K562 (cell line): ENCODE measurements around the gene SYCP2. TPM values are rescaled to one million over a fixed set of nuclear protein-coding genes. Genes with fewer than 3 reads are reported as not detected.

Source experiments
- ATAC-seq: fragments of 200-7000 bp; cut with Tn5 transposase; 3 replicates; pipeline ENCODE4 v1.9.1; 2020; ENCODE audit warnings: moderate library complexity
- BruUV-seq: library from RNA; stranded (reverse); fragments of 400-500 nt; replicated peaks from 2 replicates; lab custom pipeline; 2021; lab: Mats Ljungman, UMichigan
- CTCF ChIA-PET: fragments of 300-600 bp; formaldehyde crosslinking; extraction: SDS; loops from one replicate; lab custom pipeline; 2021; ENCODE audit warnings: low intra/inter-chr PET ratio; lab: Yijun Ruan, JAX
- POLR2A ChIA-PET: fragments of 300-600, 350-650 bp; sonication (Branson Sonifier 250); formaldehyde crosslinking; extraction: SDS; loops from one replicate; lab custom pipeline; 2021; ENCODE audit warnings: antibody characterized with exemption, inconsistent platforms; lab: Yijun Ruan, JAX
- DNase-seq, 4 experiments: peaks; one replicate each; pipeline versions ENCODE4 v3.0.0 to v3.0.0-alpha.2; 2011 to 2018; ENCODE audit warnings: low spot score in 3 of 4, mixed read lengths in 3 of 4; ENCODE audit errors: extremely low read depth in 1 of 4
- FAIRE-seq: peaks from 2 replicates; lab custom pipeline; 2011; peaks lifted over from hg19 to GRCh38; lab: Jason Lieb, UNC
- H2AFZ ChIP-seq: 2 replicates; pipeline ENCODE4 v1.6.0; 2011; ENCODE audit warnings: low read depth, low read length, control low read depth, inconsistent platforms
- H3K27ac ChIP-seq: fragments of 200-600 bp; 3 replicates; pipeline ENCODE4 v1.8.0; 2011; ENCODE audit warnings: low read depth, mild to moderate bottlenecking, control low read depth, inconsistent platforms, low read length, moderate library complexity, mixed read lengths; ENCODE audit errors: extremely low read depth
- H3K27me3 ChIP-seq, 2 experiments: fragments of 300-600 bp in 1 of 2; 2 replicates in 1 of 2; 3 replicates in 1 of 2; pipeline versions ENCODE4 v1.6.0 to v1.8.0; 2011; ENCODE audit warnings: inconsistent platforms in 2 of 2, low read length in 2 of 2, mild to moderate bottlenecking in 1 of 2, mixed read lengths in 1 of 2, moderate library complexity in 1 of 2; ENCODE audit not compliant: control insufficient read depth in 2 of 2, insufficient read depth in 2 of 2
- H3K36me3 ChIP-seq: fragments of 300-600 bp; 3 replicates; pipeline ENCODE4 v1.8.0; 2011; ENCODE audit warnings: mild to moderate bottlenecking, low read length, inconsistent platforms; ENCODE audit not compliant: control insufficient read depth, insufficient read depth
- H3K4me1 ChIP-seq, 2 experiments: fragments of 200-600 bp in 1 of 2; replicated peaks in 1 of 2; 2 replicates in 1 of 2; 3 replicates in 1 of 2; pipeline versions ENCODE4 v1.5.1 to v1.8.0; 2011; ENCODE audit warnings: inconsistent platforms in 2 of 2, low read length in 2 of 2, mild to moderate bottlenecking in 1 of 2, mixed read lengths in 1 of 2, moderate library complexity in 1 of 2; ENCODE audit not compliant: control insufficient read depth in 2 of 2, insufficient read depth in 2 of 2
- H3K4me2 ChIP-seq: 2 replicates; pipeline ENCODE4 v1.6.1; 2011; ENCODE audit warnings: low read length, control low read depth, inconsistent platforms, mixed read lengths; ENCODE audit not compliant: insufficient read depth
- H3K4me3 ChIP-seq: fragments of 200-600 bp; sonication (generic), shearing (Covaris generic); 2 replicates; pipeline ENCODE4 v1.5.1; 2016; ENCODE audit warnings: control low read depth, inconsistent platforms
- H3K79me2 ChIP-seq: fragments of 200-600 bp; 3 replicates; pipeline ENCODE4 v1.8.0; 2011; ENCODE audit warnings: low read length, inconsistent platforms; ENCODE audit not compliant: control insufficient read depth, insufficient read depth
- H3K9ac ChIP-seq, 2 experiments: 2 replicates each; pipeline versions ENCODE4 v1.6.0 to v1.6.1; 2011; ENCODE audit warnings: low read depth in 2 of 2, low read length in 2 of 2, control low read depth in 1 of 2, inconsistent platforms in 1 of 2, mild to moderate bottlenecking in 1 of 2, mixed read lengths in 1 of 2; ENCODE audit not compliant: insufficient read depth in 1 of 2
- H3K9me1 ChIP-seq: one replicate; pipeline ENCODE4 v1.6.0; 2011; ENCODE audit warnings: inconsistent platforms, mild to moderate bottlenecking, low read length, moderate library complexity; ENCODE audit not compliant: control insufficient read depth, insufficient read depth
- H3K9me3 ChIP-seq: replicated peaks from 2 replicates; pipeline ENCODE4 v1.5.1; 2011; ENCODE audit warnings: low read depth, low read length, inconsistent platforms; ENCODE audit not compliant: control insufficient read depth, insufficient read depth
- H4K20me1 ChIP-seq: replicated peaks from 2 replicates; pipeline ENCODE4 v1.6.1; 2011; ENCODE audit warnings: low read length, inconsistent platforms, mixed read lengths; ENCODE audit not compliant: control insufficient read depth, insufficient read depth
- BRCA1 ChIP-seq, 2 experiments: fragments of 450-650 bp in 1 of 2; sonication (generic) in 1 of 2; formaldehyde crosslinking in 1 of 2; IDR thresholded peaks; 2 replicates each; pipeline versions ENCODE4 v1.5.0 to v1.6.1; 2017 to 2020; ENCODE audit warnings: mild to moderate bottlenecking in 1 of 2, missing genetic modification reagents in 1 of 2
- CBFA2T2 ChIP-seq: fragments of 450-650 bp; conservative IDR thresholded peaks from 2 replicates; pipeline ENCODE4 v1.6.1; 2017; ENCODE audit warnings: mild to moderate bottlenecking
- ETV5 ChIP-seq: sonication (generic); formaldehyde crosslinking; IDR thresholded peaks from 2 replicates; pipeline ENCODE4 v1.4.0; 2020; ENCODE audit warnings: low read depth, mild to moderate bottlenecking, missing genetic modification reagents
- MCM5 ChIP-seq: fragments of 450-650 bp; IDR thresholded peaks from 2 replicates; pipeline ENCODE4 v1.6.1; 2016; ENCODE audit warnings: low read depth
- NFE2 ChIP-seq: IDR thresholded peaks from 2 replicates; pipeline ENCODE4 v1.6.1; 2014; ENCODE audit warnings: antibody characterized with exemption, low read depth
- NUFIP1 ChIP-seq: fragments of 450-650 bp; IDR thresholded peaks from 2 replicates; pipeline ENCODE4 v1.6.1; 2018; ENCODE audit not compliant: partially characterized antibody
- ZKSCAN1 ChIP-seq: fragments of 150-350 bp; IDR thresholded peaks from 2 replicates; pipeline ENCODE4 v1.6.1; 2016; ENCODE audit warnings: low read depth, low read length
- ZNF239 ChIP-seq: fragments of 250-450 bp; sonication (Bioruptor Pico); IDR thresholded peaks from 2 replicates; pipeline ENCODE4 v1.4.0; 2020; ENCODE audit warnings: mild to moderate bottlenecking
- WGBS: fragments of 100-300 bp; shearing (Covaris generic); methylation state at CpG from one replicate; pipeline ENCODE4 v1.1.6; 2016; ENCODE audit warnings: low coverage, mixed read lengths; ENCODE audit not compliant: insufficient coverage; ENCODE audit errors: missing lambda C conversion rate; 5-methylcytosine and 5-hydroxymethylcytosine counted together
- in situ Hi-C: fragments of 300-500 bp; cut with MboI; formaldehyde crosslinking; loops from 4 replicates; pipeline ENCODE4 v1.15.0; 2018; ENCODE audit warnings: inconsistent platforms, mixed read lengths
- intact Hi-C: fragments of 100-400 bp; cut with micrococcal nuclease; formaldehyde crosslinking; loops from 2 replicates; pipeline ENCODE4 v1.14.2; 2022
- polyA plus RNA-seq, 8 experiments: library from polyadenylated mRNA; depleted of rRNA in 4 of 8; stranded (reverse) in 5 of 8; unstranded in 3 of 8; fragments of >200 nt; fragmentation: Nextera tagmentation in 2 of 8; fragmentation: Illumina TruSeq in 1 of 8; extraction: Ambion mirVana in 2 of 8; extraction: Trizol in 1 of 8; gene quantifications; 2 replicates each; pipeline versions ENCODE4 v1.2.1 to v1.2.3, GENCODE V29; 2011 to 2014; ENCODE audit warnings: inconsistent platforms in 1 of 8, missing spikeins in 1 of 8
- total RNA-seq, 7 experiments: library from RNA; depleted of rRNA in 6 of 7; stranded (reverse); fragments of >200 nt in 6 of 7; fragmentation: Illumina TruSeq in 2 of 7; extraction: Trizol in 2 of 7; gene quantifications; 2 replicates each; pipeline versions ENCODE4 v1.2.1 to v1.2.3, GENCODE V29; 2011 to 2021; ENCODE audit warnings: low replicate concordance in 1 of 7
- TF ChIP-seq, protein P1 (sequence below): fragments of 450-650 bp; IDR thresholded peaks from 2 replicates; pipeline ENCODE4 v1.6.1; 2016; ENCODE audit warnings: antibody characterized with exemption
- TF ChIP-seq, protein P2 (sequence below): fragments of 450-650 bp; IDR thresholded peaks from 2 replicates; pipeline ENCODE4 v1.6.1; 2017; ENCODE audit warnings: mild to moderate bottlenecking, moderate library complexity
- TF ChIP-seq, protein P3 (sequence below): fragments of 450-650 bp; IDR thresholded peaks from 2 replicates; pipeline ENCODE4 v1.6.1; 2016; ENCODE audit warnings: missing biosample characterization, missing genetic modification characterization

The SYCP2 gene
- total and polyA plus RNA-seq, 9 of the 15 experiments (the other 6 are each of a cell fraction or from before 2014, with no cell fraction given) = 0.24 to 1.6 (median 0.67) TPM

DNA sequence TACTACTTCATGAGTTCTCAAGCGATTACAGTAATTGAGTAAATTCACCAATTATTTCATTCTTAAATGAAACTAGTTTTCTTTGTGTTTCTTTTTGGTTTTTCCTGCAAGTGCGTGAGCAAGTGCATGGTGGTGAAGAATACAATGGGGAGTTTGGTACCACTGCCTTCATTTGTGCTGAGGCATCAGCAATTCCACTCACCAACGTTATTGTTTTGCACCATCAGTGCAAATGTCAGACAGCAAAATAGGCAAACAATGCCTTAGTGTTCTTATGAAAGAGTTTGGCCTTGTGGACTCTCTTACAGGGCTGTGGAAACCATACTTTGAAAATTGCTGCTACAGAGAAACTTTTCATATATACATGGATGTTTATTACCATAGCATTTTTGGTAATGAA, 33.0 kb upstream of the SYCP2 start (continued):
- TF ChIP-seq, protein P1, sequence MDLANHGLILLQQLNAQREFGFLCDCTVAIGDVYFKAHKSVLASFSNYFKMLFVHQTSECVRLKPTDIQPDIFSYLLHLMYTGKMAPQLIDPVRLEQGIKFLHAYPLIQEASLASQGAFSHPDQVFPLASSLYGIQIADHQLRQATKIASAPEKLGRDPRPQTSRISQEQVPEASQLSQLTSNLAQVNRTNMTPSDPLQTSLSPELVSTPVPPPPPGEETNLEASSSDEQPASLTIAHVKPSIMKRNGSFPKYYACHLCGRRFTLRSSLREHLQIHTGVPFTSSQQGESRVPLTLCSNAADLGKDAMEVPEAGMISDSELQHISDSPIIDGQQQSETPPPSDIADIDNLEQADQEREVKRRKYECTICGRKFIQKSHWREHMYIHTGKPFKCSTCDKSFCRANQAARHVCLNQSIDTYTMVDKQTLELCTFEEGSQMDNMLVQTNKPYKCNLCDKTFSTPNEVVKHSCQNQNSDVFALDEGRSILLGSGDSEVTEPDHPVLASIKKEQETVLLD = no peak
- TF ChIP-seq CBFA2T2 = no peak

DNA sequence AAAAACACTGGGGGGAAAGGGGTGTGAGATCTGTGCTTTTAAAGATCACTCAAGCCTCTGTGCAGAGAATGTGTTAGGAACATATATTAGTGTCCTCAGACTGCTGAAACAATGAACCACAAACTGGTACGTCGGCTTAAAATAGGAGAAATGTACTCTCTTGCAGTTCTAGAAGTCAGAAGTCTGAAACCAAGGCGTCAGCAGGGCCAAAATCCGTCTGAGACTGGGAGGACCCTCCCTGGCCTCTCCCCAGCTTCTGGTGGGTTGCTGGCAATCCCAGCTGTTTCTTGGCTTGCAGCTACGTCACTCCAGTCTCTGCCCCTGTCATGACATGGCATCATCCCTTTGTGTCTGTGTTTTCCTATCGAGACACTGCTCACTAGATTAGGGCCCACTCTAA, 28.7 kb upstream of the SYCP2 start:
- no peaks in the 10 kb centered on the region for H3K4me1 ChIP-seq
- no peak overlapping the region for H2AFZ ChIP-seq
- peaks cover 6 to 14% of the 10 kb centered on the region in 2 experiments; a peak in 3 of 5 replicates for H3K27me3 ChIP-seq
- no peak for ATAC-seq
- FAIRE-seq = no peak
- ChIA-PET CTCF (no interaction called here), POLR2A (no interaction called here)
- DNase-seq = no peak
- no peak overlapping the region for H3K27ac ChIP-seq
- no peaks in the 10 kb centered on the region for H3K79me2 ChIP-seq
- no peaks in the 10 kb centered on the region for H3K36me3 ChIP-seq
- H3K9me1 ChIP-seq = no peaks in the 10 kb centered on the region
- WGBS = 2% methylated on average over 6 of the region's 6 CpGs
- in situ Hi-C loops (no loop called here), intact Hi-C loops (no loop called here)
- no peak overlapping the region for H3K9ac ChIP-seq
- no TSS peak for BruUV-seq
- H4K20me1 ChIP-seq = no peaks in the 10 kb centered on the region
- H3K9me3 ChIP-seq = no peaks in the 10 kb centered on the region
- no peak overlapping the region for H3K4me3 ChIP-seq
- no peak overlapping the region for H3K4me2 ChIP-seq
- TF ChIP-seq BRCA1 (IDR thresholded peaks at IDR 0.05) = no peak
- TF ChIP-seq BRCA1 (CRISPR knock-in tag; IDR thresholded peaks at IDR 0.05) = no peak
- no peak for TF ChIP-seq NFE2
- no peak for TF ChIP-seq ZKSCAN1
- no peak for TF ChIP-seq ETV5 (CRISPR knock-in tag)
- TF ChIP-seq ZNF239 (CRISPR knock-in tag) = no peak
- TF ChIP-seq, protein P2, sequence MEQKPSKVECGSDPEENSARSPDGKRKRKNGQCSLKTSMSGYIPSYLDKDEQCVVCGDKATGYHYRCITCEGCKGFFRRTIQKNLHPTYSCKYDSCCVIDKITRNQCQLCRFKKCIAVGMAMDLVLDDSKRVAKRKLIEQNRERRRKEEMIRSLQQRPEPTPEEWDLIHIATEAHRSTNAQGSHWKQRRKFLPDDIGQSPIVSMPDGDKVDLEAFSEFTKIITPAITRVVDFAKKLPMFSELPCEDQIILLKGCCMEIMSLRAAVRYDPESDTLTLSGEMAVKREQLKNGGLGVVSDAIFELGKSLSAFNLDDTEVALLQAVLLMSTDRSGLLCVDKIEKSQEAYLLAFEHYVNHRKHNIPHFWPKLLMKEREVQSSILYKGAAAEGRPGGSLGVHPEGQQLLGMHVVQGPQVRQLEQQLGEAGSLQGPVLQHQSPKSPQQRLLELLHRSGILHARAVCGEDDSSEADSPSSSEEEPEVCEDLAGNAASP = no peak
- TF ChIP-seq NUFIP1 = no peak
- TF ChIP-seq, protein P3, sequence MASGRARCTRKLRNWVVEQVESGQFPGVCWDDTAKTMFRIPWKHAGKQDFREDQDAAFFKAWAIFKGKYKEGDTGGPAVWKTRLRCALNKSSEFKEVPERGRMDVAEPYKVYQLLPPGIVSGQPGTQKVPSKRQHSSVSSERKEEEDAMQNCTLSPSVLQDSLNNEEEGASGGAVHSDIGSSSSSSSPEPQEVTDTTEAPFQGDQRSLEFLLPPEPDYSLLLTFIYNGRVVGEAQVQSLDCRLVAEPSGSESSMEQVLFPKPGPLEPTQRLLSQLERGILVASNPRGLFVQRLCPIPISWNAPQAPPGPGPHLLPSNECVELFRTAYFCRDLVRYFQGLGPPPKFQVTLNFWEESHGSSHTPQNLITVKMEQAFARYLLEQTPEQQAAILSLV = no peak
- no peak for TF ChIP-seq MCM5
